GM18517 (cell line): ENCODE measurements around the gene ISLR.

Source experiments
- ATAC-seq: cut with Tn5 transposase; IDR thresholded peaks from one replicate; pipeline ENCODE4 v1.9.1; 2021; ENCODE audit warnings: mild to moderate bottlenecking, moderate library complexity; ENCODE audit not compliant: unreplicated experiment

Gene ISLR

GRCh38 chr15:74170875-74171578 lies 2.5 kb upstream of the ISLR start:
- no peak for ATAC-seq

DNA sequence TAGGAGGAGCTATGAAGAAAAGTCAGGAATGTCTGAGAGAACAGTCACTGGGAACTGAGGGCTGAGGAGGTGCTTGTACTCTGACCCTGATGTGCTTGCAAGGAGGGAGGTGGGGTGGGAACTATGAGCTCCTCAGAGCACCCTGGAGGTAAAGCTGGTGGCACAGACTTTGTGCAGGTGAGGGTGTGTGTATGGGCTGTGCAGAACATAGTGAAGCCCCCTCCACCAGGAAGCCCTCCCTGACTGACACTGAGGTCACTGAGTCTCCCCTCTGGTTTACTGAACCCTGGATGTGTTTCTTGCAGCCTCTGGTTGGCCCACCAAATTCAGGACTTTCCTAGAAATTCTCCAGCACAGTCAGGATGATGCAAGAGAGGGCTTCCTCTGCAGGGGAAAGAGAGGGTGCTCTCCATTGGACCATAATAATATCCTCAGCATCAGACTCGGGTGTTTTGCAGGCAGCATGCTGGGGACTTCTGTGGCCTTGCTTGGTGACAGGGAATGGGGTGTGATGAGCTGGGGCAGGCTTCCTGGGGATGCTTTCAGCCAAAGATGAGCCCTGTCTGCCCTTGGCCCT lies 1.5 kb upstream of the ISLR start:
- no peak for ATAC-seq

DNA sequence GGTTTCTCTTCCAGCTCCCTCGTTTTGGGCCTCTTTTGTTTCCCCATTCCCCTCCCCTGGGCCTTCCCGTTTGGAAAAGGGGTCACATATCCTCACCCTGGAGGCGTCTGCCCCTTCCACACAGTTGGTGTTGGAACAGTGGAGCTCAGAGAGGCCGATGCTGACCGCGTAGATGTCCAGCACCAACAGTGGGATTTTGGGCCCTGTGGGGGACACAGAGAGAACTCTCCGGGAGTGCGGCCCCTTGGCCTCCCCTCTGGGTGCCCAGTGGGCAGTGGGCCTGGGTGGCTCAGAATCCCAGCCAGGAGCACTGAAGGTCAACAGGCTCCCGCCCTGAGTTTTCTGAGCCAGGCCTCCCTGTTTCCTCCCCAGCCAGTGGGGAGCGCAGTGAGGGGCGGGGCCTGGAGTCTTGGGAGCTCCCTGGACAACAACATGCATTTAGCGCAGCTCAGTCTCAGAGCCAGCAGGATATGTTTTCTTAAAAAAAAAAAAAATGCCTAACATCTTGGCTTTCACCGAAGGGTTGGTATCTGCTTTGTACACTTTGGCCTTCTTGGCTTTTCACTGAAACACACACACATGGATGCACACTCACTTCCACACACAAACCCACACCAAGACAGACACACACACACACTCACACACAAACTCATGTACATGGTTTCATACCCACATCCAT lies 670 bp upstream of the ISLR start:
- no peak for ATAC-seq

GRCh38 chr15:74174219-74174957 lies 878 bp downstream of the ISLR start:
- no peak for ATAC-seq

DNA sequence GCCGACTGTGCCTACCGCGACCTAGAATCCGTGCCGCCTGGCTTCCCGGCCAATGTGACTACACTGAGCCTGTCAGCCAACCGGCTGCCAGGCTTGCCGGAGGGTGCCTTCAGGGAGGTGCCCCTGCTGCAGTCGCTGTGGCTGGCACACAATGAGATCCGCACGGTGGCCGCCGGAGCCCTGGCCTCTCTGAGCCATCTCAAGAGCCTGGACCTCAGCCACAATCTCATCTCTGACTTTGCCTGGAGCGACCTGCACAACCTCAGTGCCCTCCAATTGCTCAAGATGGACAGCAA lies 1.4 kb downstream of the ISLR start:
- no peak for ATAC-seq

GRCh38 chr15:74175271-74176191 lies 2.0 kb downstream of the ISLR start:
- no peak for ATAC-seq

GRCh38 chr15:74176262-74177214 lies 3.0 kb downstream of the ISLR start:
- ATAC-seq, result no peak

GRCh38 chr15:74178326-74179100 lies 5.0 kb downstream of the ISLR start:
- no peak for ATAC-seq

DNA sequence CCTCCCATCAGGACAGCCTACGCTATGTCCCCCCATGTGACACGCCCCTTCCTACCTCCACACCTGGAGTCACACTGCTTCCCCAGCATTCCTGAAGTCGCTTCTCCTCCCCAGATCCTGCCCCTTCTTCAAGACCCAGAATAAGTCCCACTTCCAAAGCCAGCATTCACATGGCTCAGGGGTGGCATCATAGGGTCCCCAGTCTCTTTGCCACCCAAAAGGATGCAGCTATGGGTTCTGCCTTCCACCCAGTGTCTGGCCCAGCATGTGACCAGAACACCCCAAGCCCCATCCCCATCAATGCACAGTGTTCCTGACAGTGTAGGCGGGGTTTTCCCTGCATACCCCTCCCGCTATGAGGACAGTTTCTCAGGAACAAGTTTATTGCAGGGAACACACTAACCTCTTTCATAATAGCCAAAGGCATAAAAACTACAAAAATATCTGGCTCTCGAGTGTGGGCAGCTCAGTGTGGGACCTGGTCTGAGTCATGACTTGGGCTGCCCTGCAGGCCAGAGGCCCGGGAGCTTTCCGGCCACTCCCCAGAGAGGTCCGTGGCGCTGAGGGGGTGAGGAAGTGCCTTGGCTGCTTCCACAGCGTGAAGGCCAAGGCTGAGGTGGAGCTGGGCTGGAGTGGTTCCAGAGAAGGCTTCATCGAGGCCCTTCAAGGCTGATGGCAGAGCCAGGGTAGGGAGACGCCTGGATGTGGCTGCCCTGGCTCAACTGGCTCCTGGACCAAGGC lies 5.8 kb downstream of the ISLR start:
- ATAC-seq, result no peak

- ATAC-seq, result no peak
Observed at GRCh38 chr15:74179983-74180880, 6.7 kb downstream of the ISLR start.

GRCh38 chr15:74180881-74181602 lies 7.5 kb downstream of the ISLR start:
- ATAC-seq, result no peak

DNA sequence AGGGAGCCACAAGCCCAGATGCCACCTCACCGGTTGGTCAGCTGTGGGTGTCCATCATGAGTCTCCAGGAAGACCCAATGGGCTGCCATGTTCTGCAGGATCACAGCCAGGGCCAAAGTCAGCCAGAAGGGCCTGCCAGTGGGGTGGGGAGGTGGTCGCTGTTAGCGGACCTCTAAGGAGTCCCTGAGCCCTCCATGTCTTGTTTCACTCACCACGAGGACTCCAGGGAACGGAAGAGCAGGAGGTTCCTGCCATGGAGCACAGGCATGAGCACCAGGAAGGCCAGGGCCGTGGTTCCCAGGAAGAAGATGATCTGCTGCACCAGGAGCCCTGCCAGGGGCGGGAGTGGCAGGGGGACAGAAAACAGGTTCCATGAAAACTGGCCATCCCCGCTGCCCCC lies 8.6 kb downstream of the ISLR start:
- ATAC-seq, result no peak

DNA sequence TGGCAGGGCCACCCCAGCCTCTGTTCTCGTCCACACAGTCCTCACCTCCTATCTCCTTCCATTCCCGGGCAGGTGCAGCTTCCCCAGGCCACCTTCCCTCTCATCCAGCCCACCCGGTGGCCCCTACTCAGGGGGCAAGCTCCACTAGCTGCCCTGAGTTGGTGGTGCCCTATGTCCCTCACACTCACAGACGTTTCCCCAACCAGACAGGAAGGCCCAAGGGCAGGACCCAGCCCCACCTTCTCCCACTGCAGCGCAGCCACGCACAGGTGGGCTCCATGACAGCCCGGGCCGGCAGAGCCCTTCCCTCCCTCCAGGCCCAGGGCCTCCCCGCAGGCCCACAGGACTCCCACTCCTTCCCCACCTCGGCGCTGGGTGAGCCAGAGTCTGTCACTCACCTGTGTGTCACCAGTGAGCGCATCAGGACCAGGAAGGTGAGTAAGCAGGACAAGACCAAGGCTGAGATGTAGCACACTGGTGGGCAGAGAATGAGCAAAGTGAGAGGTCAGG lies 11.1 kb downstream of the ISLR start:
- ATAC-seq, result no peak

GRCh38 chr15:74185710-74186348 lies 12.3 kb downstream of the ISLR start:
- no peak for ATAC-seq

DNA sequence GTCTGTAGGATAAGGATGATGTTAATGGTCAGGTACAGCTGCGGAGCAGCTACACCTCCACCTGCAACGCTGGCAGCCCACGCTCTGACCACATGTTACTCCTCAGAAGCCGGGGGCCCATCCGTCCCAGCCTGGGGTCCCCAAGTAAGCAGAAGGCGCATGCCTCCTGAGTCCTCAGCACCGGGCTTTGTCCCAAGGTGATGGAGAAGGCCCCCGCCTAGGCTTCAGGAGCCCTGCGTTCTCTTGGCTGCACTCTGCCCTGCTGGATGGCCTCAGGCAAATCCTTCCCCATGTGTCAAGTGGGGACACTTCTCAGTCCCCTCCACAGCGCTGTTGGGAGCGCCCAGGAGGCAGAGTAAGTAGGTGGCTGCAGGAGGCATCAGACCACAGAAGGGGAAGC lies 14.7 kb downstream of the ISLR start:
- no peak for ATAC-seq

DNA sequence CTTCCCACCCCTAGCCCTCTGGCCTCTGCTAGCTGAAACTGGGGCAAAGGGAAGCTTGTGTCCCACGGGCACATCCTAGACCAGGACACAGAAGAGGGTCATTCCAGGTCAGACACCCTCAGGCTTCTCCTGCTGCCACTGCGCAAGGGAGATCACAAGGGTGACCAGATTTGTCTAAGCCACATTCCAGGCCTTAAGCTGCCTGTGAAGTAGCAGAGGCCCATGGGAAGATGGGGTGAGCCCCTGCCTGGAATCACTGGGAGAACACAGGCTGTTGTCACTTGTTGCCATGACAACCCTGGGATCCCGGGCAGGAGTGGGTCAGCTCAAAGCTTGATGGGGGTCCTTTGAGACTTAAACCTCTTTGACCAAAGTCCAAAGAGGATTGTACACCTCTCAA lies 18.3 kb downstream of the ISLR start:
- ATAC-seq, result no peak
